Prostate gland (tissue), 2 donors: ENCODE data around the gene TVP23A. TPM values are rescaled to one million over a fixed set of nuclear protein-coding genes. Genes with fewer than 3 reads are reported as not detected.

Experiments
- DNase-seq: peaks from one replicate; pipeline ENCODE4 v3.0.0-alpha.2; 2019; ENCODE audit warnings: low spot score
- H3K27ac ChIP-seq, 2 donors: fragments of 200-600 bp; sonication (generic); 2 replicates each; pipeline ENCODE4 v1.5.1; 2017 to 2019
- H3K27me3 ChIP-seq: fragments of 200-600 bp; sonication (generic); replicated peaks from 2 replicates; pipeline ENCODE4 v1.5.1; 2019; ENCODE audit not compliant: insufficient read depth
- H3K36me3 ChIP-seq, 2 donors: fragments of 200-600 bp; sonication (generic); 1 replicate in 1 of 2; 2 replicates in 1 of 2; pipeline versions ENCODE4 v1.5.1 to v1.8.1; 2017 to 2019
- H3K4me1 ChIP-seq: fragments of 200-600 bp; sonication (generic); replicated peaks from 2 replicates; pipeline ENCODE4 v1.5.1; 2019
- H3K4me3 ChIP-seq, 2 donors: fragments of 200-600 bp; sonication (generic); 2 replicates each; pipeline ENCODE4 v1.5.1; 2017 to 2019
- H3K9me3 ChIP-seq: fragments of 200-600 bp; sonication (generic); 2 replicates; pipeline ENCODE4 v1.5.1; 2017
- CTCF ChIP-seq, 4 experiments: fragments of 200-600 bp in 2 of 4; fragments of 450-650 bp in 2 of 4; sonication (generic) in 2 of 4; IDR thresholded peaks; 1 replicate in 3 of 4; 2 replicates in 1 of 4; pipeline ENCODE4 v1.5.1; 2016 to 2019; ENCODE audit warnings: antibody characterized with exemption in 4 of 4, mild to moderate bottlenecking in 2 of 4, moderate library complexity in 2 of 4
- POLR2A ChIP-seq: fragments of 450-650 bp; IDR thresholded peaks from one replicate; pipeline ENCODE4 v1.6.1; 2016; ENCODE audit warnings: antibody characterized with exemption, mild to moderate bottlenecking
- POLR2AphosphoS5 ChIP-seq: sonication (generic); formaldehyde crosslinking; IDR thresholded peaks from one replicate; pipeline ENCODE4 v1.6.1; 2017; ENCODE audit warnings: antibody characterized with exemption
- WGBS: methylation state at CpG from one replicate; pipeline ENCODE4 v1.1.5; 2018; 5-methylcytosine and 5-hydroxymethylcytosine counted together
- intact Hi-C: fragments of 100-400 bp; cut with DNase I; formaldehyde crosslinking; loops from one replicate; pipeline ENCODE4 v1.14.2; 2022
- total RNA-seq, 2 donors: library from RNA; depleted of rRNA; stranded (reverse); fragments of >200 nt; gene quantifications; one replicate each; pipeline ENCODE4 v1.1.0, GENCODE V29; 2016

TVP23A gene
- total RNA-seq, 2 donors from 2014 or later, result 0.27 to 5.8 TPM

GRCh38 chr16:10852948-10853347 lies 34.4 kb upstream of the TVP23A start:
- H3K27ac ChIP-seq, result no peak overlapping the region
- no peaks in the 10 kb centered on the region for H3K9me3 ChIP-seq
- H3K36me3 ChIP-seq, result no peaks in the 10 kb centered on the region
- no peaks in the 10 kb centered on the region for H3K4me1 ChIP-seq
- intact Hi-C loops, result no loop called here
- no peak for DNase-seq
- 80% methylated on average over 5 of the region's 5 CpGs for WGBS
- TF ChIP-seq CTCF (IDR thresholded peaks at IDR 0.05) (no peak), POLR2AphosphoS5 (no peak), POLR2A (no peak)
- H3K4me3 ChIP-seq, result no peak overlapping the region
- H3K27me3 ChIP-seq, result no peaks in the 10 kb centered on the region

- DNase-seq, result no peak
- H3K4me1 ChIP-seq, result no peaks in the 10 kb centered on the region
- H3K27me3 ChIP-seq, result no peaks in the 10 kb centered on the region
- intact Hi-C loops, result no loop called here
- TF ChIP-seq POLR2AphosphoS5 (no peak), POLR2A (no peak), CTCF (IDR thresholded peaks at IDR 0.05) (no peak)
- no peaks in the 10 kb centered on the region for H3K36me3 ChIP-seq
- H3K4me3 ChIP-seq, result no peak overlapping the region
- H3K27ac ChIP-seq, result no peak overlapping the region
- H3K9me3 ChIP-seq, result no peaks in the 10 kb centered on the region
- 64% methylated on average over 4 of the region's 4 CpGs for WGBS
Measured at GRCh38 chr16:10852286-10852685, 33.7 kb upstream of the TVP23A start.

GRCh38 chr16:10851512-10851911 lies 32.9 kb upstream of the TVP23A start:
- TF ChIP-seq POLR2AphosphoS5 (no peak), POLR2A (no peak), CTCF (IDR thresholded peaks at IDR 0.05) (no peak)

GRCh38 chr16:10850478-10850850 lies 31.9 kb upstream of the TVP23A start:
- no peak overlapping the region for H3K4me3 ChIP-seq
- no peak for TF ChIP-seq POLR2A
- TF ChIP-seq POLR2AphosphoS5, result no peak
- no peak for TF ChIP-seq CTCF (IDR thresholded peaks at IDR 0.05)

More at GRCh38 chr16:10851512-10851911, 32.9 kb upstream of the TVP23A start:
- Histone ChIP-seq H3K36me3 (no peaks in the 10 kb centered on the region), H3K4me3 (no peak overlapping the region), H3K9me3 (no peaks in the 10 kb centered on the region), H3K27me3 (no peaks in the 10 kb centered on the region), H3K27ac (no peak overlapping the region), H3K4me1 (no peaks in the 10 kb centered on the region)
- WGBS, result 86% methylated on average over 3 of the region's 3 CpGs
- no peak for DNase-seq
- intact Hi-C loops, result no loop called here

GRCh38 chr16:10849736-10850477 lies 31.3 kb upstream of the TVP23A start:
- TF ChIP-seq CTCF (IDR thresholded peaks at IDR 0.05), result no peak
- no peak for TF ChIP-seq POLR2A
- no peak for TF ChIP-seq POLR2AphosphoS5
- Histone ChIP-seq H3K36me3 (no peaks in the 10 kb centered on the region), H3K4me3 (no peak overlapping the region), H3K27ac (no peak overlapping the region), H3K9me3 (no peaks in the 10 kb centered on the region), H3K4me1 (no peaks in the 10 kb centered on the region), H3K27me3 (no peaks in the 10 kb centered on the region)
- DNase-seq, result no peak
- WGBS, result 69% methylated on average over 7 of the region's 7 CpGs
- intact Hi-C loops, result no loop called here

More at GRCh38 chr16:10850478-10850850, 31.9 kb upstream of the TVP23A start:
- intact Hi-C loops, result no loop called here
- Histone ChIP-seq H3K27me3 (no peaks in the 10 kb centered on the region), H3K27ac (no peak overlapping the region), H3K4me1 (no peaks in the 10 kb centered on the region), H3K36me3 (no peaks in the 10 kb centered on the region), H3K9me3 (no peaks in the 10 kb centered on the region)
- DNase-seq, result no peak
- 60% methylated on average over 4 of the region's 4 CpGs for WGBS
